ENCODE measurements around the gene PRKAR1B. TPM values are rescaled to one million over a fixed set of nuclear protein-coding genes. Genes with fewer than 3 reads are reported as not detected.

The PRKAR1B gene
- total RNA-seq, 4 donors from 2014 or later = 7.3 to 15.6 (median 12.3) TPM

GRCh38 chr7:770741-771166 is 43.7 kb upstream of the PRKAR1B start:
- peaks cover 10 to 31% of the 10 kb centered on the region in 2 donors for H3K36me3 ChIP-seq

DNA sequence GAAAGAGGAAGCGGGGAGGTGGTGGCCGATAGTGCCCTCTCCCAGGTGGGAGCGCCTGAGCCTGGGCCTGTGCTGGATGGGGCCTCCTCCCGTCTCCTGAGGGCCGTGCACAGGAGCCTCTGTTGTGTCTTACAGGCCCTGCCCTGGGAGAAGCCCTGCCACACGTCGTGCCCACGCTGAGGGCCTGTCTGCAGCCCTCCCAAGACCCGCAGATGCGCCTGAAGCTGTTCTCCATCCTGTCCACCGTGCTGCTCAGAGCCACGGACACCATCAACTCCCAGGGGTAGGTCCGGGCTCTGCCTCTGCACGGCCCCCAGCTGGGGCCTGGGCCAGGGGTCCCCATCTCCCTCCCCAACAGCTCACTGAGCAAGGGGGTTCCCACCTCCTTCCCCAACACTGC is 43.3 kb upstream of the PRKAR1B start:
- intact Hi-C loops (cut with DNase I) = loop anchor here (5.0 kb wide), 1 partner anchor 443 kb away; no protein-coding TSS in a partner anchor
- 89 to 92% methylated on average over 12 of the region's 14 CpGs for WGBS, 2 donors
- H3K27ac ChIP-seq = no peak overlapping the region
- TF ChIP-seq POLR2A (IDR thresholded peaks at IDR 0.05) = no peak
- TF ChIP-seq, protein P1, sequence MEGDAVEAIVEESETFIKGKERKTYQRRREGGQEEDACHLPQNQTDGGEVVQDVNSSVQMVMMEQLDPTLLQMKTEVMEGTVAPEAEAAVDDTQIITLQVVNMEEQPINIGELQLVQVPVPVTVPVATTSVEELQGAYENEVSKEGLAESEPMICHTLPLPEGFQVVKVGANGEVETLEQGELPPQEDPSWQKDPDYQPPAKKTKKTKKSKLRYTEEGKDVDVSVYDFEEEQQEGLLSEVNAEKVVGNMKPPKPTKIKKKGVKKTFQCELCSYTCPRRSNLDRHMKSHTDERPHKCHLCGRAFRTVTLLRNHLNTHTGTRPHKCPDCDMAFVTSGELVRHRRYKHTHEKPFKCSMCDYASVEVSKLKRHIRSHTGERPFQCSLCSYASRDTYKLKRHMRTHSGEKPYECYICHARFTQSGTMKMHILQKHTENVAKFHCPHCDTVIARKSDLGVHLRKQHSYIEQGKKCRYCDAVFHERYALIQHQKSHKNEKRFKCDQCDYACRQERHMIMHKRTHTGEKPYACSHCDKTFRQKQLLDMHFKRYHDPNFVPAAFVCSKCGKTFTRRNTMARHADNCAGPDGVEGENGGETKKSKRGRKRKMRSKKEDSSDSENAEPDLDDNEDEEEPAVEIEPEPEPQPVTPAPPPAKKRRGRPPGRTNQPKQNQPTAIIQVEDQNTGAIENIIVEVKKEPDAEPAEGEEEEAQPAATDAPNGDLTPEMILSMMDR (IDR thresholded peaks at IDR 0.05) = no peak
- H3K9me3 ChIP-seq = no peaks in the 10 kb centered on the region
- H3K4me1 ChIP-seq = no peaks in the 10 kb centered on the region
- H3K4me3 ChIP-seq (replicated peaks in 1 of 3) = no peak overlapping the region
- no peaks in the 10 kb centered on the region for H3K27me3 ChIP-seq
- DNase-seq = no peak
- H3K36me3 ChIP-seq = peaks cover 11 to 32% of the 10 kb centered on the region in 2 donors

More at GRCh38 chr7:770741-771166, 43.7 kb upstream of the PRKAR1B start:
- Histone ChIP-seq H3K27ac (peak overlapping the region in 1 of 3 donors; percentile 20), H3K4me3 (replicated peaks in 1 of 3) (no peak overlapping the region), H3K9me3 (no peaks in the 10 kb centered on the region), H3K27me3 (no peaks in the 10 kb centered on the region), H3K4me1 (no peaks in the 10 kb centered on the region)
- 82 to 83% methylated on average over 4 of the region's 7 CpGs for WGBS, 2 donors
- no peak for DNase-seq
- no peak for TF ChIP-seq POLR2A (IDR thresholded peaks at IDR 0.05)
- TF ChIP-seq, protein P1 (IDR thresholded peaks at IDR 0.05) = no peak
- intact Hi-C loops (cut with DNase I) = loop anchor here (5.0 kb wide), 1 partner anchor 443 kb away; no protein-coding TSS in a partner anchor

GRCh38 chr7:768881-769504 is 41.9 kb upstream of the PRKAR1B start:
- no peaks in the 10 kb centered on the region for H3K27me3 ChIP-seq
- intact Hi-C loops (cut with DNase I) = no loop called here
- H3K9me3 ChIP-seq = no peaks in the 10 kb centered on the region
- H3K4me3 ChIP-seq (replicated peaks in 1 of 3) = no peak overlapping the region
- TF ChIP-seq, protein P1 (IDR thresholded peaks at IDR 0.05) = no peak
- TF ChIP-seq POLR2A (IDR thresholded peaks at IDR 0.05) = no peak
- 89 to 94% methylated on average over 18 to 25 of the region's 36 CpGs for WGBS, 2 donors
- peaks cover 25 to 40% of the 10 kb centered on the region in 2 donors for H3K36me3 ChIP-seq
- no peak overlapping the region for H3K27ac ChIP-seq
- no peak for DNase-seq
- H3K4me1 ChIP-seq = no peaks in the 10 kb centered on the region

DNA sequence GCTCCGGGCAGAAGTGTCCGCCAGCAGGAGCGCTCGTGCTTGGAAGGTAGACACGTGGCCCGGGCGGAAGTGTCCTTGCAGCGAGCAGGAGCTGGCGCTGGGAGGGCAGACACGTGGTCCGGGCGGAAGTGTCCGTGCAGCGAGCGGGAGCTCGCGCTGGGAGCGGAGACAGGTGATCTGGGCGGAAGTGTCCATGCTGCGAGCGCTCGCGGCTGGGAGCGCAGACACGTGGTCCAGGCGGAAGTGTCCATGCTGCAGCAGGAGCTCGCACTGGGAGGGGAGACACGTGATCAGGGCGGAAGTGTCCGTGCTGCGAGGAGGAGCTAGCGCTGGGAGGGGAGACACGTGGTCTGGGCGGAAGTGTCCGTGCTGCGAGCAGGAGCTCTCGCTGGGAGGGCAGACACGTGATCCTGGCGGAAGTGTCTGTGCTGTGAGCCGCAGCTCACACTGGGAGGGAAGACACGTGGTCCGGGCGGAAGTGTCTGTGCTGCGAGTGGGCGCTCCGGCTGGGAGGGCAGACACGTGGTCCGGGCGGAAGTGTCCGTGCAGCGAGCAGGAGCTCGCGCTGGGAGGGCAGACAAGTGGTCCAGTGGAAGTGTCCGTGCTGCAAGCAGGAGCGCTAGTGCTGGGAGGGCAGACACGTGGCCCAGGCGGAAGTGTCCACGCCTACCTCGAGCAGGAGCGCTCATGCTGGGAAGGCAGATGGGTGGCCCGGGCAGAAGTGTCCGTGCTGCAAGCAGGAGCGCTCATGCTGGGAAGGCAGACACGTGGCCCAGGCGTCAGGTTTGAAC is 41.1 kb upstream of the PRKAR1B start:
- TF ChIP-seq, protein P1 (IDR thresholded peaks at IDR 0.05) = no peak
- no peak for TF ChIP-seq POLR2A (IDR thresholded peaks at IDR 0.05)
- 83 to 90% methylated on average over 57 to 65 of the region's 65 CpGs for WGBS, 2 donors
- Histone ChIP-seq H3K4me3 (replicated peaks in 1 of 3) (no peak overlapping the region), H3K27me3 (no peaks in the 10 kb centered on the region), H3K9me3 (no peaks in the 10 kb centered on the region), H3K4me1 (no peaks in the 10 kb centered on the region), H3K27ac (no peak overlapping the region), H3K36me3 (peaks cover 33 to 47% of the 10 kb centered on the region in 2 donors)
- intact Hi-C loops (cut with DNase I) = no loop called here
- no peak for DNase-seq

- H3K27ac ChIP-seq = no peak overlapping the region
- peaks cover 32 to 47% of the 10 kb centered on the region in 2 donors for H3K36me3 ChIP-seq
- DNase-seq = no peak
- intact Hi-C loops (cut with DNase I) = no loop called here
- no peaks in the 10 kb centered on the region for H3K9me3 ChIP-seq
- H3K4me1 ChIP-seq = no peaks in the 10 kb centered on the region
- no peaks in the 10 kb centered on the region for H3K27me3 ChIP-seq
- no peak overlapping the region for H3K4me3 ChIP-seq (replicated peaks in 1 of 3)
- TF ChIP-seq, protein P1 (IDR thresholded peaks at IDR 0.05) = no peak
- no peak for TF ChIP-seq POLR2A (IDR thresholded peaks at IDR 0.05)
- WGBS, 2 donors = 80 to 91% methylated on average over 20 of the region's 21 CpGs
Observed at GRCh38 chr7:767580-767940, 40.5 kb upstream of the PRKAR1B start.

All from thyroid gland (tissue), 4 donors.